Neuronal stem cell (in vitro differentiated cells): ENCODE results near the gene ALS2.

ENCODE experiments used
- DNase-seq: peaks from one replicate; pipeline ENCODE4 v3.0.0-alpha.2; 2013; ENCODE audit warnings: low spot score
- H2AFZ ChIP-seq: one replicate; pipeline ENCODE4 v1.6.1; 2013; ENCODE audit warnings: mild to moderate bottlenecking, low read length, inconsistent platforms
- H2AK5ac ChIP-seq: 2 replicates; pipeline ENCODE4 v1.6.1; 2013; ENCODE audit warnings: low read depth, mild to moderate bottlenecking, inconsistent platforms, low read length, moderate library complexity, mixed read lengths
- H2BK120ac ChIP-seq: 2 replicates; pipeline ENCODE4 v1.6.1; 2013; ENCODE audit warnings: low read depth, mild to moderate bottlenecking, inconsistent platforms, low read length, moderate library complexity, mixed read lengths
- H2BK12ac ChIP-seq: one replicate; pipeline ENCODE4 v1.6.1; 2013; ENCODE audit warnings: low read length, inconsistent platforms
- H2BK15ac ChIP-seq: 2 replicates; pipeline ENCODE4 v1.6.1; 2013; ENCODE audit warnings: mild to moderate bottlenecking, low read length, inconsistent platforms, mixed read lengths
- H2BK5ac ChIP-seq: one replicate; pipeline ENCODE4 v1.6.1; 2013; ENCODE audit warnings: inconsistent platforms, mild to moderate bottlenecking, low read length, moderate library complexity
- H3K14ac ChIP-seq: one replicate; pipeline ENCODE4 v1.6.1; 2013; ENCODE audit warnings: low read length, inconsistent platforms
- H3K18ac ChIP-seq: 2 replicates; pipeline ENCODE4 v1.6.1; 2013; ENCODE audit warnings: low read length, inconsistent platforms
- H3K23ac ChIP-seq: 2 replicates; pipeline ENCODE4 v1.6.1; 2013; ENCODE audit warnings: low read depth, mild to moderate bottlenecking, mixed read lengths, low read length, inconsistent platforms; ENCODE audit not compliant: poor library complexity
- H3K27ac ChIP-seq: replicated peaks from 3 replicates; pipeline ENCODE4 v1.5.1; 2013; ENCODE audit warnings: low read length, inconsistent platforms
- H3K27me3 ChIP-seq, 3 experiments: 2 replicates each; pipeline ENCODE4 v1.6.1; 2013; ENCODE audit warnings: low read length in 3 of 3, mild to moderate bottlenecking in 2 of 3, inconsistent platforms in 1 of 3, low read depth in 1 of 3, mixed read lengths in 1 of 3, moderate library complexity in 1 of 3; ENCODE audit not compliant: control insufficient read depth in 3 of 3, insufficient read depth in 3 of 3
- H3K36me3 ChIP-seq, 2 donors: replicated peaks in 1 of 2; 2 replicates each; pipeline ENCODE4 v1.6.1; 2013; ENCODE audit warnings: low read length in 2 of 2; ENCODE audit not compliant: control insufficient read depth in 2 of 2, insufficient read depth in 2 of 2
- H3K4ac ChIP-seq: 2 replicates; pipeline ENCODE4 v1.6.1; 2013; ENCODE audit warnings: inconsistent platforms, mild to moderate bottlenecking, low read length, moderate library complexity
- H3K4me1 ChIP-seq, 2 donors: 1 replicate in 1 of 2; 2 replicates in 1 of 2; pipeline ENCODE4 v1.6.1; 2013; ENCODE audit warnings: low read length in 2 of 2, low read depth in 1 of 2; ENCODE audit not compliant: control insufficient read depth in 2 of 2, insufficient read depth in 1 of 2
- H3K4me2 ChIP-seq: one replicate; pipeline ENCODE4 v1.6.1; 2013; ENCODE audit warnings: mild to moderate bottlenecking, low read length, inconsistent platforms; ENCODE audit not compliant: insufficient read depth, poor library complexity, severe bottlenecking
- H3K4me3 ChIP-seq, 2 donors: 2 replicates each; pipeline ENCODE4 v1.5.1; 2013; ENCODE audit warnings: low read length in 2 of 2, mild to moderate bottlenecking in 2 of 2, inconsistent platforms in 1 of 2, moderate library complexity in 1 of 2
- H3K79me1 ChIP-seq: one replicate; pipeline ENCODE4 v1.6.1; 2013; ENCODE audit warnings: low read depth, mild to moderate bottlenecking, inconsistent platforms, low read length, moderate library complexity
- H3K9ac ChIP-seq: one replicate; pipeline ENCODE4 v1.6.1; 2013; ENCODE audit warnings: mild to moderate bottlenecking, low read depth, low read length, inconsistent platforms; ENCODE audit not compliant: poor library complexity
- H3K9me3 ChIP-seq, 2 donors: replicated peaks in 1 of 2; 2 replicates each; pipeline versions ENCODE3 to v1.6.1; 2013; ENCODE audit warnings: low read length in 2 of 2, mild to moderate bottlenecking in 2 of 2, inconsistent platforms in 1 of 2, low read depth in 1 of 2, mixed read lengths in 1 of 2, moderate library complexity in 1 of 2; ENCODE audit not compliant: control insufficient read depth in 2 of 2, insufficient read depth in 1 of 2
- H4K8ac ChIP-seq: one replicate; pipeline ENCODE4 v1.6.1; 2013; ENCODE audit warnings: low read depth, mild to moderate bottlenecking, inconsistent platforms, low read length, moderate library complexity
- H4K91ac ChIP-seq: one replicate; pipeline ENCODE4 v1.6.1; 2013; ENCODE audit warnings: low read length, low read depth, mild to moderate bottlenecking, inconsistent platforms; ENCODE audit not compliant: poor library complexity
- WGBS, 2 donors: extraction: QIAGEN DNeasy Blood & Tissue Kit; methylation state at CpG; one replicate each; pipeline ENCODE4 v1.1.7; 2013; ENCODE audit warnings: missing lambda C conversion rate in 2 of 2, mixed read lengths in 1 of 2; ENCODE audit not compliant: insufficient read length in 2 of 2, insufficient replicate concordance in 1 of 2; ENCODE audit errors: extremely low coverage in 2 of 2; 5-methylcytosine and 5-hydroxymethylcytosine counted together

ALS2 gene

DNA sequence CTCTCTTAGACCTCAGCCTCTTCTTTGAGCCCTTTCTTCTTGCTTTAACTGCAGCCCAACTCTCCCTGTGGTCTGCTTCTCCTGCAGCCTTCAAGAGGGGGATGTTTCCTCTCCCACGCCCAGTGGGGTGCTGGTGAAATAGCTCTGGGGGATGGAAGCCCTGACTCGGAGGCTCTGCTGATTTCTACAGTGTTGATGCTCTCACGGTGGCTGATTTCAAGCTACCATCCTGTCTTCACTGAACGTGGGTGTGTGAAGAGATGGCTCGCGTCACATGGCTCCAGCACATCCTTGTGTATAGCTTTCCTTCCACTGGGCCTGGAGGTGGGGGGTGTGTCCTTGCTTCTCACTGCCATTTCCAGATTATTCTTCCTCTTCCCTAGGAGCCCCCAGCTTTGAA lies 102.3 kb downstream of the ALS2 start:
- H2BK120ac ChIP-seq: no peak overlapping the region
- WGBS, 2 donors: no CpG with 5 or more reads among the region's 6 CpGs
- no peak overlapping the region for H3K4me3 ChIP-seq
- no peak overlapping the region for H4K91ac ChIP-seq
- no peaks in the 10 kb centered on the region for H3K36me3 ChIP-seq
- H2BK5ac ChIP-seq: no peak overlapping the region
- H2BK12ac ChIP-seq: no peak overlapping the region
- peak overlapping the region; percentile 36 for H3K9ac ChIP-seq
- no peak overlapping the region for H2AFZ ChIP-seq
- no peak overlapping the region for H2BK15ac ChIP-seq
- no peak overlapping the region for H3K23ac ChIP-seq
- no peak overlapping the region for H3K27ac ChIP-seq
- H4K8ac ChIP-seq: no peak overlapping the region
- H3K4me2 ChIP-seq: no peak overlapping the region
- H3K14ac ChIP-seq: no peak overlapping the region
- no peak overlapping the region for H3K4ac ChIP-seq
- no peaks in the 10 kb centered on the region for H3K79me1 ChIP-seq
- H3K9me3 ChIP-seq: no peaks in the 10 kb centered on the region
- DNase-seq: no peak
- H2AK5ac ChIP-seq: no peak overlapping the region
- H3K18ac ChIP-seq: no peak overlapping the region
- peaks cover 0 to 13% (median 0%) of the 10 kb centered on the region in 3 experiments for H3K27me3 ChIP-seq
- peaks cover 0 to 4% of the 10 kb centered on the region in 2 donors for H3K4me1 ChIP-seq

DNA sequence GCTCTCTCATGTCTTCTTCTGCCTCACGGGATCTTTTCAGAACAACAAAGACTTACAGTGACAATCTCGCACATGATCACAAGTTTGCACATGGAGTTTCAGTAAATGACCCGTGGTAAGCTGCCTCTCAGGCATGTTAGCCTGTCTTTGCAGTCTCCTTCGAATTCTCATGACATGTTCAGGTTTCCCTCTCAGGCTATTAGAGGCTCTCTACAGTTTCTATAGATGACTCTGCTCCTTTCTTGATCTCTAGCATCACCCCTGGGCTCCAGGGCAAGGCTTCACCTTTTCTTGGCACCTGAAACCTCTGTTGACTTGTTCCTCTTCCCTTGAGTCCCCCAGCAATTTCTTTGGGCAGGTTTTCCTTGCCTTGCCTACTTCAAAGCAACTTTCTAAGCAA lies 105.3 kb downstream of the ALS2 start:
- WGBS, 2 donors: no CpG with 5 or more reads among the region's 4 CpGs
- no peak overlapping the region for H3K23ac ChIP-seq
- no peak for DNase-seq

DNA sequence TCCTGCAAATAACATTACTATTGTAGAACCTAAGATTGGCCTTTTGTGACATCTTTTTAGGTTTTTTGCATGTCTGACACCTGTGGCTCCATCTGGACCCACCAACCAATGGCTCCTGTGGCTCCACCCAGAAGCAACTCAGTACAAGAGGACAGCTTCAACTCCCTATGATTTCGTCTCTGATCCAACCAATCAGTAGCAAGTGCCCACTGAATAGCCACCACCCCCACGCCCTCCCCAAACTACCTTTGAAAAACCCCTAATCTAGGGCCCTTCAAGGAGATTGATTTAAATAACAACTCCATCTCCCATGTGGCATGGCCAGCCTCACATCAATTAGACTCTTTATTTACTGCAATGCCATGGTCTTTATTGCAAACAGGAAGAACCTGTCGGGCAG lies 105.9 kb downstream of the ALS2 start:
- Histone ChIP-seq H4K91ac (no peak overlapping the region), H3K14ac (no peak overlapping the region), H3K27ac (no peak overlapping the region), H3K4ac (no peak overlapping the region), H3K23ac (no peak overlapping the region), H3K27me3 (peaks cover 0 to 13% (median 0%) of the 10 kb centered on the region in 3 experiments), H2AK5ac (no peak overlapping the region), H3K4me2 (no peak overlapping the region), H3K4me3 (no peak overlapping the region), H2BK12ac (no peak overlapping the region), H2BK120ac (no peak overlapping the region), H3K79me1 (no peaks in the 10 kb centered on the region), H3K9ac (no peak overlapping the region), H3K4me1 (peaks cover 0 to 4% of the 10 kb centered on the region in 2 donors), H2BK15ac (no peak overlapping the region), H2BK5ac (no peak overlapping the region), H2AFZ (no peak overlapping the region), H3K9me3 (no peaks in the 10 kb centered on the region), H4K8ac (no peak overlapping the region), H3K36me3 (no peaks in the 10 kb centered on the region), H3K18ac (no peak overlapping the region)
- WGBS, 2 donors: no CpG with 5 or more reads among the region's 3 CpGs
- DNase-seq: no peak

More for the DNA sequence above, 105.3 kb downstream of the ALS2 start:
- H3K27me3 ChIP-seq: peaks cover 0 to 13% (median 0%) of the 10 kb centered on the region in 3 experiments
- H2BK120ac ChIP-seq: no peak overlapping the region
- H3K18ac ChIP-seq: no peak overlapping the region
- no peak overlapping the region for H3K27ac ChIP-seq
- no peaks in the 10 kb centered on the region for H3K9me3 ChIP-seq
- peaks cover 0 to 4% of the 10 kb centered on the region in 2 donors for H3K4me1 ChIP-seq
- no peak overlapping the region for H2BK12ac ChIP-seq
- H3K14ac ChIP-seq: no peak overlapping the region
- no peaks in the 10 kb centered on the region for H3K36me3 ChIP-seq
- H3K4me2 ChIP-seq: no peak overlapping the region
- H3K79me1 ChIP-seq: no peaks in the 10 kb centered on the region
- H2BK15ac ChIP-seq: no peak overlapping the region
- no peak overlapping the region for H2BK5ac ChIP-seq
- H3K4me3 ChIP-seq: no peak overlapping the region
- H3K4ac ChIP-seq: no peak overlapping the region
- no peak overlapping the region for H2AFZ ChIP-seq
- H4K8ac ChIP-seq: no peak overlapping the region
- H3K9ac ChIP-seq: no peak overlapping the region
- no peak overlapping the region for H4K91ac ChIP-seq
- H2AK5ac ChIP-seq: no peak overlapping the region

DNA sequence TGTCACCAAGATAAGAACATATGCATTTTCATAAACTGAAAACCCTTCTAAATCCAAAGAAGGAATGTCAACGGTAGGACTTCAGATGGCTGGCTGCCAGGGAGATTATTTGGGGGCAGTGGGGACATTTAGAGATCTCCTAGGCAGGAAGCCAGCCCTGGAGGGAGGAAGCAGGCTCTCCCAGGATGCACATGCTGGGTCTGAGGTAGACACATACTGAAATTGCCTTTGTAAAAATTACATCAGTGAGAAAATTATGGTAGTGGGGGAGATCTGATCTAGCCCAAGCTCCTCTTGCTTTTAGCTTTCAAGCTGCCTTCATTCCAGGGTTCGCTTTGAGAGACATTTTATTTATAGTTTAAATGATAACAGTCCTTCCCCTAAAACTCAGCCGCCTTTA lies 106.4 kb downstream of the ALS2 start:
- Histone ChIP-seq H2BK15ac (no peak overlapping the region), H3K23ac (no peak overlapping the region), H2BK12ac (no peak overlapping the region), H3K27me3 (peaks cover 0 to 13% (median 0%) of the 10 kb centered on the region in 3 experiments), H3K4me2 (no peak overlapping the region), H2BK5ac (no peak overlapping the region), H2BK120ac (no peak overlapping the region), H3K27ac (no peak overlapping the region), H3K36me3 (no peaks in the 10 kb centered on the region), H3K14ac (no peak overlapping the region), H4K8ac (no peak overlapping the region), H2AFZ (no peak overlapping the region), H3K9me3 (no peaks in the 10 kb centered on the region), H4K91ac (no peak overlapping the region), H3K4me1 (peaks cover 0 to 4% of the 10 kb centered on the region in 2 donors), H3K18ac (no peak overlapping the region), H3K4ac (no peak overlapping the region), H3K9ac (no peak overlapping the region), H3K4me3 (no peak overlapping the region), H3K79me1 (no peaks in the 10 kb centered on the region), H2AK5ac (no peak overlapping the region)
- no CpG with 5 or more reads among the region's 3 CpGs for WGBS, 2 donors
- DNase-seq: no peak
